Measurements from ENCODE around the gene TAPBP. TPM values are rescaled to one million over a fixed set of nuclear protein-coding genes. Genes with fewer than 3 reads are reported as not detected.

The TAPBP gene
- total and polyA plus RNA-seq, 9 of the 15 experiments (the other 6 are each of a cell fraction or from before 2014, with no cell fraction given), result 5.6 to 74.0 (median 22.3) TPM

GRCh38 chr6:33313709-33314514, at the start of gene TAPBP (continued):
- no peak for TF ChIP-seq PBX2 (CRISPR knock-in tag; IDR thresholded peaks at IDR 0.05; ENCODE audit: low read depth)
- TF ChIP-seq PBX2 (tag; conservative IDR thresholded peaks at IDR 0.05; ENCODE audit: low read depth), result no peak
- TF ChIP-seq EWSR1 (IDR thresholded peaks at IDR 0.05; ENCODE audit: borderline replicate concordance, low read depth, partially characterized antibody), result no peak
- peak; percentile 46 for TF ChIP-seq POLR2B (IDR thresholded peaks at IDR 0.05; ENCODE audit: low read depth, partially characterized antibody)
- TF ChIP-seq E2F8 (IDR thresholded peaks at IDR 0.05; ENCODE audit: low read depth, partially characterized antibody), result no peak
- TF ChIP-seq ZNF699 (CRISPR knock-in tag; IDR thresholded peaks at IDR 0.05; ENCODE audit: insufficient replicate concordance), result no peak
- no peak; a peak in 1 of 6 replicates for TF ChIP-seq ZBTB11 (CRISPR knock-in tag; IDR thresholded peaks at IDR 0.05)
- no peak; a peak in 2 of 4 replicates for TF ChIP-seq NRF1 (conservative IDR thresholded peaks at IDR 0.05 in 1 of 2, IDR thresholded peaks at IDR 0.05 in 1 of 2)
- TF ChIP-seq U2AF1 (optimal IDR thresholded peaks at IDR 0.05; ENCODE audit: low read depth, low read length), result no peak
- 0 out of 2 replicates have a peak, but pooled peaks have one; percentile 49 for TF ChIP-seq ZNF263 (CRISPR knock-in tag; IDR thresholded peaks at IDR 0.05; ENCODE audit: borderline replicate concordance)
- no peak for TF ChIP-seq ZNF76 (CRISPR knock-in tag; IDR thresholded peaks at IDR 0.05; ENCODE audit: borderline replicate concordance)
- no peak for TF ChIP-seq ATF2 (CRISPR knock-in tag; IDR thresholded peaks at IDR 0.05)

All from K562 (cell line).